Endothelial cell of umbilical vein (primary cell): Measurements from ENCODE around the gene PEBP1.

Experiments
- CTCF ChIP-seq, 2 donors: IDR thresholded peaks; 1 replicate in 1 of 2; 2 replicates in 1 of 2; pipeline ENCODE4 v1.5.1; 2011; ENCODE audit warnings: low read length in 2 of 2, mild to moderate bottlenecking in 2 of 2, moderate library complexity in 2 of 2, control low read depth in 1 of 2, inconsistent platforms in 1 of 2, low read depth in 1 of 2; ENCODE audit not compliant: insufficient read depth in 1 of 2; ENCODE audit errors: extremely low read depth in 1 of 2
- EZH2 ChIP-seq: IDR thresholded peaks from 2 replicates; pipeline ENCODE4 v1.6.1; 2012; ENCODE audit warnings: borderline replicate concordance, low read depth, mild to moderate bottlenecking, moderate library complexity, low read length, inconsistent platforms; ENCODE audit not compliant: severe bottlenecking
- FOS ChIP-seq: IDR thresholded peaks from 2 replicates; pipeline ENCODE4 v1.6.1; 2011; ENCODE audit warnings: mild to moderate bottlenecking, low read length, moderate library complexity, borderline replicate concordance; ENCODE audit not compliant: insufficient read depth
- MYC ChIP-seq: IDR thresholded peaks from one replicate; pipeline ENCODE4 v1.6.1; 2011; ENCODE audit warnings: mild to moderate bottlenecking, low read depth, low read length
- POLR2A ChIP-seq: IDR thresholded peaks from 2 replicates; pipeline ENCODE4 v1.6.1; 2012; ENCODE audit warnings: low read depth, mild to moderate bottlenecking, control low read depth, low read length
- TF ChIP-seq, protein P1 (sequence below): IDR thresholded peaks from 2 replicates; pipeline ENCODE4 v1.6.1; 2011; ENCODE audit not compliant: insufficient read depth, insufficient read length

DNA sequence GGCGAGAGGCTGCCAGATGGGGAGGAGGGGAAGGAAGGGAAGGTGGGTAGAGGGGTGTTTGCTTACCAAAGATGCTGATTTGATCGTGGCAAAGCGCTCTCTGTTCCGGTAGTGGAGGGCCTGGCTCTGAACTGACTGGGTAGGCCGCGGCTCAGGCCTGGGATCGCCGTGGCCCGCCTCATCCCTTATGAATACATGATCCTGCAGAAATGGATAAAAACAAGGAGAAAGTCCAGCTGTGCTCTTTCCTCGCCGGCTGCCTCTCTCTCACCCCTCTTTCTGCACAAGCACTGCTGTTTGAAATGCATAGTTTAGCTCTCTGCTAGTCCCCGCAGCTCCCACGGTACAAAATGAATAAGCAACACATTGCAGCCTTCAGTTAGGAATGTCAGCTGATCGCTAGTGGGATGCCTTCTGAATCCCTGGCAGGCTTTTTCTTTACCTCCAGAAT lies 53.8 kb downstream of the PEBP1 start:
- TF ChIP-seq CTCF (IDR thresholded peaks at IDR 0.05; ENCODE audit: extremely low read depth in 1 of 2, insufficient read depth in 1 of 2, low read depth in 1 of 2, low read length in 2 of 2) (no peak), FOS (no peak), MYC (no peak), POLR2A (no peak), EZH2 (no peak)
- TF ChIP-seq, protein P1, sequence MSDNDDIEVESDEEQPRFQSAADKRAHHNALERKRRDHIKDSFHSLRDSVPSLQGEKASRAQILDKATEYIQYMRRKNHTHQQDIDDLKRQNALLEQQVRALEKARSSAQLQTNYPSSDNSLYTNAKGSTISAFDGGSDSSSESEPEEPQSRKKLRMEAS = no peak
